ENCODE measurements around the gene MCOLN1.

DNA sequence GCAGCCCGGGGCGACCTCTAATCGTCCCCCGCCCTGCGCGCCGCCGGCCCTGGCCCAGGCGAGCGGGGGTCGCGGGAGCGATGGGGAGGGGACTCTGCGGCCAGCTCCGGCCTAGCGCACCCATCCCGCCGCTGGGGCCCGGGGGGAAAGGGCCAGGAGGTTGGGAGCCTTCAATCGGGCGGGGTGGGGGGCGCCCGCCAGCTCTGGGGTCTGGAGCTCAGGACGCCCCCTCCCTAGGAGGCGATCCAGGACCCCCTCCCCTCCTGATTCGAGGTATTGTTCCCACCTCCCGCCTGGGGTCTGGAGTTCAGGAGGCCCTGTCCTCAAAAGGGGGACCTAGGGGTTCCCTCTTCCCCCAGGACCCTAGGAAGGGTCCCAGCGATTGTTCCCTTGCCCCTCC lies 6.1 kb upstream of the MCOLN1 start:
- TF ChIP-seq ZNF8 (CRISPR knock-in tag; IDR thresholded peaks at IDR 0.05) (no peak), OSR1 (CRISPR knock-in tag; IDR thresholded peaks at IDR 0.05) (no peak), PPARA (CRISPR knock-in tag; IDR thresholded peaks at IDR 0.05; ENCODE audit: borderline replicate concordance) (no peak), ISL1 (CRISPR knock-in tag; IDR thresholded peaks at IDR 0.05) (no peak)
- TF ChIP-seq, protein P1, sequence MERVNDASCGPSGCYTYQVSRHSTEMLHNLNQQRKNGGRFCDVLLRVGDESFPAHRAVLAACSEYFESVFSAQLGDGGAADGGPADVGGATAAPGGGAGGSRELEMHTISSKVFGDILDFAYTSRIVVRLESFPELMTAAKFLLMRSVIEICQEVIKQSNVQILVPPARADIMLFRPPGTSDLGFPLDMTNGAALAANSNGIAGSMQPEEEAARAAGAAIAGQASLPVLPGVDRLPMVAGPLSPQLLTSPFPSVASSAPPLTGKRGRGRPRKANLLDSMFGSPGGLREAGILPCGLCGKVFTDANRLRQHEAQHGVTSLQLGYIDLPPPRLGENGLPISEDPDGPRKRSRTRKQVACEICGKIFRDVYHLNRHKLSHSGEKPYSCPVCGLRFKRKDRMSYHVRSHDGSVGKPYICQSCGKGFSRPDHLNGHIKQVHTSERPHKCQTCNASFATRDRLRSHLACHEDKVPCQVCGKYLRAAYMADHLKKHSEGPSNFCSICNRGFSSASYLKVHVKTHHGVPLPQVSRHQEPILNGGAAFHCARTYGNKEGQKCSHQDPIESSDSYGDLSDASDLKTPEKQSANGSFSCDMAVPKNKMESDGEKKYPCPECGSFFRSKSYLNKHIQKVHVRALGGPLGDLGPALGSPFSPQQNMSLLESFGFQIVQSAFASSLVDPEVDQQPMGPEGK (CRISPR knock-in tag; IDR thresholded peaks at IDR 0.05; ENCODE audit: borderline replicate concordance), result no peak
